HEK293 (cell line): ENCODE data around the gene SMO.
A peak's percentile ranks its signal among the peaks of the same experiment; 100 is the strongest.
"Not testable (repeated sequence)": the region's sequence is repeated elsewhere in the genome, so short reads cannot be mapped to it uniquely, and the experiment has no call there.

Experiments
- CTCF ChIA-PET: fragments of 350-600 bp; formaldehyde crosslinking; extraction: SDS; loops from one replicate; lab custom pipeline; 2021; ENCODE audit warnings: antibody characterized with exemption; lab: Yijun Ruan, JAX
- POLR2A ChIA-PET: fragments of 300-600 bp; formaldehyde crosslinking; extraction: SDS; loops from one replicate; lab custom pipeline; 2020; ENCODE audit warnings: antibody characterized with exemption, inconsistent platforms; lab: Yijun Ruan, JAX
- H3K27ac ChIP-seq: fragments of 200-500 bp; sonication (Bioruptor generic); 2 replicates; pipeline ENCODE4 v1.5.1; 2014; ENCODE audit warnings: low read depth, low read length, control low read depth, inconsistent platforms; ENCODE audit errors: extremely low read depth
- H3K36me3 ChIP-seq, 2 experiments: fragments of 200-500 bp in 1 of 2; sonication (Bioruptor generic) in 1 of 2; 1 replicate in 1 of 2; 2 replicates in 1 of 2; pipeline ENCODE4 v1.5.1; 2014 to 2017; ENCODE audit warnings: inconsistent platforms in 2 of 2, low read length in 2 of 2; ENCODE audit not compliant: control insufficient read depth in 2 of 2, insufficient read depth in 1 of 2
- H3K4me1 ChIP-seq: fragments of 200-500 bp; sonication (Bioruptor generic); 2 replicates; pipeline ENCODE4 v1.5.1; 2014; ENCODE audit warnings: mild to moderate bottlenecking, low read length, inconsistent platforms; ENCODE audit not compliant: control insufficient read depth, insufficient read depth
- H3K4me3 ChIP-seq: 2 replicates; pipeline ENCODE4 v1.5.1; 2011; ENCODE audit warnings: low read depth, mild to moderate bottlenecking, control low read depth, low read length, moderate library complexity
- H3K9me3 ChIP-seq: fragments of 200-500 bp; sonication (Bioruptor generic); 2 replicates; pipeline ENCODE4 v1.5.1; 2014; ENCODE audit warnings: low read depth, low read length, inconsistent platforms; ENCODE audit not compliant: control insufficient read depth, insufficient read depth
- FEZF1 ChIP-seq: fragments of 450-650 bp; formaldehyde crosslinking; IDR thresholded peaks from 2 replicates; pipeline ENCODE4 v1.5.1; 2016; ENCODE audit warnings: missing biosample characterization, missing genetic modification characterization
- HOXD13 ChIP-seq: sonication (generic); formaldehyde crosslinking; IDR thresholded peaks from 2 replicates; pipeline ENCODE4 v1.8.0; 2022; ENCODE audit warnings: missing genetic modification reagents, borderline replicate concordance
- KLF17 ChIP-seq: fragments of 450-650 bp; formaldehyde crosslinking; IDR thresholded peaks from 2 replicates; pipeline ENCODE4 v1.5.1; 2016; ENCODE audit warnings: missing biosample characterization, missing genetic modification characterization
- PBX3 ChIP-seq: sonication (generic); formaldehyde crosslinking; IDR thresholded peaks from 2 replicates; pipeline ENCODE4 v1.8.1; 2022; ENCODE audit warnings: mild to moderate bottlenecking, moderate library complexity, missing genetic modification reagents
- SP7 ChIP-seq: fragments of 450-650 bp; formaldehyde crosslinking; IDR thresholded peaks from 2 replicates; pipeline ENCODE4 v1.5.1; 2016; ENCODE audit warnings: missing biosample characterization, missing genetic modification characterization
- ZFP37 ChIP-seq: fragments of 450-650 bp; formaldehyde crosslinking; IDR thresholded peaks from 2 replicates; pipeline ENCODE4 v1.5.1; 2016; ENCODE audit warnings: missing biosample characterization, missing genetic modification characterization
- ZNF221 ChIP-seq: fragments of 450-650 bp; formaldehyde crosslinking; IDR thresholded peaks from 2 replicates; pipeline ENCODE4 v1.5.1; 2017; ENCODE audit warnings: missing biosample characterization, missing genetic modification characterization, borderline replicate concordance
- ZNF335 ChIP-seq: fragments of 450-650 bp; formaldehyde crosslinking; conservative IDR thresholded peaks from 2 replicates; pipeline ENCODE4 v1.5.1; 2016; ENCODE audit warnings: missing biosample characterization, missing genetic modification characterization
- ZNF529 ChIP-seq: fragments of 450-650 bp; formaldehyde crosslinking; IDR thresholded peaks from 2 replicates; pipeline ENCODE4 v1.5.1; 2017; ENCODE audit warnings: missing genetic modification characterization, missing biosample characterization; ENCODE audit not compliant: insufficient replicate concordance
- ZNF548 ChIP-seq: fragments of 450-650 bp; formaldehyde crosslinking; IDR thresholded peaks from 2 replicates; pipeline ENCODE4 v1.5.1; 2016; ENCODE audit warnings: missing biosample characterization, missing genetic modification characterization
- ZNF555 ChIP-seq: fragments of 450-650 bp; formaldehyde crosslinking; conservative IDR thresholded peaks from 2 replicates; pipeline ENCODE4 v1.5.1; 2017; ENCODE audit warnings: missing biosample characterization, mild to moderate bottlenecking, missing genetic modification characterization, inconsistent platforms
- ZNF660 ChIP-seq: fragments of 450-650 bp; IDR thresholded peaks from 2 replicates; pipeline ENCODE4 v1.5.1; 2018; ENCODE audit warnings: missing biosample characterization, mild to moderate bottlenecking, missing genetic modification characterization
- ZNF776 ChIP-seq: fragments of 450-650 bp; formaldehyde crosslinking; IDR thresholded peaks from 2 replicates; pipeline ENCODE4 v1.5.0; 2017; ENCODE audit warnings: missing biosample characterization, missing genetic modification characterization, borderline replicate concordance
- ZNF791 ChIP-seq: fragments of 450-650 bp; formaldehyde crosslinking; IDR thresholded peaks from 2 replicates; pipeline ENCODE4 v1.5.1; 2016; ENCODE audit warnings: missing biosample characterization, missing genetic modification characterization
- ZSCAN18 ChIP-seq: fragments of 450-650 bp; formaldehyde crosslinking; IDR thresholded peaks from 2 replicates; pipeline ENCODE4 v1.5.1; 2016; ENCODE audit warnings: missing biosample characterization, missing genetic modification characterization

The SMO gene

GRCh38 chr7:129169686-129170440 is 18.6 kb upstream of the SMO start (continued):
- TF ChIP-seq PBX3 (CRISPR knock-in tag) (no peak), ZNF221 (tag by site-specific recombination) (no peak), ZNF335 (tag by site-specific recombination) (no peak), KLF17 (tag by site-specific recombination) (no peak), ZNF529 (tag by site-specific recombination) (no peak)
- TF ChIP-seq, all 188 proteins: peak for 0

- no peaks in the 10 kb centered on the region for H3K9me3 ChIP-seq
- ChIA-PET CTCF (no interaction called here), POLR2A (no interaction called here)
- no peak overlapping the region for H3K27ac ChIP-seq
- no peaks in the 10 kb centered on the region for H3K4me1 ChIP-seq
- peaks cover 0 to 24% of the 10 kb centered on the region in 2 experiments; a peak in 1 of 3 replicates for H3K36me3 ChIP-seq
- H3K4me3 ChIP-seq: no peak overlapping the region
- TF ChIP-seq ZSCAN18 (tag by site-specific recombination): no peak
- no peak for TF ChIP-seq ZNF776 (tag by site-specific recombination)
- TF ChIP-seq HOXD13 (CRISPR knock-in tag): no peak
- no peak for TF ChIP-seq ZNF555 (tag by site-specific recombination)
- no peak for TF ChIP-seq FEZF1
- no peak for TF ChIP-seq ZNF660 (tag by site-specific recombination)
- no peak for TF ChIP-seq ZNF791
Observed at GRCh38 chr7:129170441-129171021, 17.9 kb upstream of the SMO start.

- H3K4me1 ChIP-seq, POLR2A ChIA-PET, H3K4me3 ChIP-seq, H3K9me3 ChIP-seq, H3K27ac ChIP-seq, H3K36me3 ChIP-seq, CTCF ChIA-PET: not testable (repeated sequence)
Observed at GRCh38 chr7:129173861-129174260, 14.6 kb upstream of the SMO start.

GRCh38 chr7:129176916-129177710 is 11.3 kb upstream of the SMO start:
- Histone ChIP-seq H3K4me3 (no peak overlapping the region), H3K36me3 (no peaks in the 10 kb centered on the region), H3K27ac (no peak overlapping the region), H3K9me3 (no peaks in the 10 kb centered on the region), H3K4me1 (no peaks in the 10 kb centered on the region)
- CTCF ChIA-PET: interaction anchor here (0.6 to 1.3 kb wide), 3 partner anchors 13 to 116 kb away, joined by 3 to 5 read pairs (median 4); no protein-coding TSS in a partner anchor
- POLR2A ChIA-PET: no interaction called here
- peak; percentile 61 for TF ChIP-seq SP7 (tag by site-specific recombination)
- peak; percentile 78; the same call in 1 of the 2 replicates for TF ChIP-seq ZNF548 (tag by site-specific recombination)
- no peak for TF ChIP-seq ZFP37 (tag by site-specific recombination)
